Measurements from ENCODE around the gene NAT8L.
A peak's percentile ranks its signal among the peaks of the same experiment; 100 is the strongest.

NAT8L gene

GRCh38 chr4:2036327-2036726 is 22.8 kb upstream of the NAT8L start:
- H3K27ac ChIP-seq: no peak overlapping the region
- TF ChIP-seq CTCF (conservative IDR thresholded peaks at IDR 0.05): no peak

- TF ChIP-seq CTCF (conservative IDR thresholded peaks at IDR 0.05): no peak
- no peak overlapping the region for H3K27ac ChIP-seq
These were observed 22.3 kb upstream of the NAT8L start for GRCh38 chr4:2036866-2037265.

- H3K27ac ChIP-seq: no peak overlapping the region
- no peak for TF ChIP-seq CTCF (conservative IDR thresholded peaks at IDR 0.05)
These were observed 18.5 kb upstream of the NAT8L start for GRCh38 chr4:2040391-2041238.

- TF ChIP-seq CTCF (conservative IDR thresholded peaks at IDR 0.05): no peak
- peak overlapping the region; percentile 43; the same call in 1 of the 2 replicates for H3K27ac ChIP-seq
These were observed 17.6 kb upstream of the NAT8L start for GRCh38 chr4:2041239-2042130.

GRCh38 chr4:2042204-2042946 is 16.8 kb upstream of the NAT8L start:
- TF ChIP-seq CTCF (conservative IDR thresholded peaks at IDR 0.05): peak; percentile 27; the same call in 1 of the 2 replicates
- H3K27ac ChIP-seq: peak overlapping the region; percentile 43; the same call in 1 of the 2 replicates

GRCh38 chr4:2042947-2043395 is 16.2 kb upstream of the NAT8L start:
- H3K27ac ChIP-seq: no peak overlapping the region; the same call in 1 of the 2 replicates
- no peak for TF ChIP-seq CTCF (conservative IDR thresholded peaks at IDR 0.05)
